Parathyroid adenoma (tissue), 2 donors: ENCODE results near the gene EYA3.

Experiments
- H2AFZ ChIP-seq: fragments of 300-600 bp; sonication (generic); one replicate; pipeline ENCODE4 v1.7.0; 2017; ENCODE audit warnings: antibody characterized with exemption, mild to moderate bottlenecking
- H3K27ac ChIP-seq: fragments of 300-600 bp; sonication (generic); one replicate; pipeline ENCODE4 v1.7.0; 2017
- H3K27me3 ChIP-seq: fragments of 300-600 bp; sonication (generic); one replicate; pipeline ENCODE4 v1.7.0; 2017; ENCODE audit warnings: low read length; ENCODE audit not compliant: control insufficient read depth, insufficient read depth
- H3K36me3 ChIP-seq: fragments of 300-600 bp; sonication (generic); one replicate; pipeline ENCODE4 v1.7.0; 2017; ENCODE audit warnings: low read length; ENCODE audit not compliant: control insufficient read depth, insufficient read depth
- H3K4me1 ChIP-seq: fragments of 300-600 bp; sonication (generic); one replicate; pipeline ENCODE4 v1.7.0; 2017; ENCODE audit warnings: control low read depth
- H3K4me2 ChIP-seq: fragments of 300-600 bp; sonication (generic); one replicate; pipeline ENCODE4 v1.7.0; 2017; ENCODE audit warnings: low read length
- H3K4me3 ChIP-seq: fragments of 300-600 bp; sonication (generic); one replicate; pipeline ENCODE4 v1.7.0; 2017; ENCODE audit warnings: low read depth, low read length
- H3K79me2 ChIP-seq: fragments of 300-600 bp; sonication (generic); one replicate; pipeline ENCODE4 v1.7.0; 2017; ENCODE audit warnings: control low read depth
- H3K9ac ChIP-seq: fragments of 300-600 bp; sonication (generic); one replicate; pipeline ENCODE4 v1.7.0; 2017; ENCODE audit warnings: mild to moderate bottlenecking
- H3K9me3 ChIP-seq: fragments of 300-600 bp; sonication (generic); one replicate; pipeline ENCODE4 v1.7.0; 2017; ENCODE audit warnings: low read length; ENCODE audit not compliant: control insufficient read depth
- TF ChIP-seq, protein P1 (sequence below): fragments of 300-600 bp; sonication (generic); IDR thresholded peaks from one replicate; pipeline ENCODE4 v1.7.0; 2017; ENCODE audit warnings: antibody characterized with exemption, mild to moderate bottlenecking
- donor health status: primary hyperparathyroidism.

EYA3 gene

DNA sequence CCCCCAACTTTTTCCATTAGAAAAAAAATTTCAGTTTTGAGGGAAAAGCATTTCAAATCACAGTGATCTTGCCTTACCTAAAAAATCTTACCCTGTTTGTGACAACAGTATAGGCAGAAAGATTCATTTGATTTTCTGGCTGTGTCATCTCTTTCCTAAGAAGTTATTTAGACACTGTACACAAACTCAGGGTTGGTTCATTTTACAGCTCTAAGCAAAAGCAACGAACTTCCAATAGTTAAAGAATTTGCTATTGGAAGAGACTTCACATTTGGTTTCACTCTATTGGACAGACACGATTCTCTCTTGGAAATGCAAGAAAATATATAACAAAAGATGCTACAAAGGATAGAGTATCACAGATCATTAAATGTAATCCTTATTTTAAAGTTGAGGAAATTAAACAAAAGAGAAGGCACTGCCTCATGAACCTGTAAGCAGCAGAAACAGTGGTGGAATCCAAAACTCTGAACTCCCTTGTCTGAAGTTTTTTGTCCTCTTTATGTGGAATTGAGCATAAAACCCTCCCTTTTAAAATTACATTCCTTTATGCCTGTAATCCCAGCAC is 20.8 kb downstream of the EYA3 start:
- Histone ChIP-seq H3K4me3 (no peak overlapping the region), H2AFZ (no peak overlapping the region), H3K4me1 (no peaks in the 10 kb centered on the region), H3K27me3 (no peaks in the 10 kb centered on the region), H3K9me3 (no peaks in the 10 kb centered on the region), H3K9ac (no peak overlapping the region), H3K36me3 (no peaks in the 10 kb centered on the region), H3K27ac (no peak overlapping the region), H3K4me2 (no peak overlapping the region), H3K79me2 (peaks cover 2% of the 10 kb centered on the region)
- TF ChIP-seq, protein P1, sequence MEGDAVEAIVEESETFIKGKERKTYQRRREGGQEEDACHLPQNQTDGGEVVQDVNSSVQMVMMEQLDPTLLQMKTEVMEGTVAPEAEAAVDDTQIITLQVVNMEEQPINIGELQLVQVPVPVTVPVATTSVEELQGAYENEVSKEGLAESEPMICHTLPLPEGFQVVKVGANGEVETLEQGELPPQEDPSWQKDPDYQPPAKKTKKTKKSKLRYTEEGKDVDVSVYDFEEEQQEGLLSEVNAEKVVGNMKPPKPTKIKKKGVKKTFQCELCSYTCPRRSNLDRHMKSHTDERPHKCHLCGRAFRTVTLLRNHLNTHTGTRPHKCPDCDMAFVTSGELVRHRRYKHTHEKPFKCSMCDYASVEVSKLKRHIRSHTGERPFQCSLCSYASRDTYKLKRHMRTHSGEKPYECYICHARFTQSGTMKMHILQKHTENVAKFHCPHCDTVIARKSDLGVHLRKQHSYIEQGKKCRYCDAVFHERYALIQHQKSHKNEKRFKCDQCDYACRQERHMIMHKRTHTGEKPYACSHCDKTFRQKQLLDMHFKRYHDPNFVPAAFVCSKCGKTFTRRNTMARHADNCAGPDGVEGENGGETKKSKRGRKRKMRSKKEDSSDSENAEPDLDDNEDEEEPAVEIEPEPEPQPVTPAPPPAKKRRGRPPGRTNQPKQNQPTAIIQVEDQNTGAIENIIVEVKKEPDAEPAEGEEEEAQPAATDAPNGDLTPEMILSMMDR = no peak

DNA sequence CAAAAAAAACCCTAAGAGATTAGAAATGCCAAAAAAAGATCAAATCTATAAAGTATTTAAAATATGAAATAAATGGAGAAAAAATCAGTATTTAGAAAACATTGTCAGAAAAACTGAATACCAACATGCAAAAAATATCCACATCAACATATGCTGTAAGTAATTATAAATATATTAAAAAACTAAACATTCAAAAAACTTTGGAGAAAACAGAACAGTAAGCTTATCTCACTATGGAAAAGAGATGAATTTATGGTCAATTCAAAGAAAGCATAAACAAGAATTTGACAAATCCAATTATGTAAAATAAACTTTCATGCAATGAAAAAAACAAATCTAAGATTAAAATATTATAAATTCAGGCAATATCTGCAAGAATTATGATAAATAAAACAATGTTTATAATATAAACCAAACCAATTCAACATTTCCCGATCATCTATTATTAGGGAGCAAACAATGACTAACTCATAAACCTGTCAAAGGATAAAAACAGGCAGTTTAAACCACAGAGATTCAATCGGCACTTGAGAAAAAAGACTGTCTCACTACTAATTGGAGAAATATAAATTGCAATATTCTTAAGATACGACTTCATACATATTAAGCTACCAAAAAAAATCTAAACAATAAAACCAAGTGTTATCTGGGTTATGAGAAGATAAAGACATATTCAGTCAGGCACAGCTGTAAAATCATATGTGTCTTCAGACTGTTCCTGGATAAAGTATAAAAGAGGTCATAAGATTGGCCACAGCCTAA is 21.8 kb downstream of the EYA3 start:
- no peaks in the 10 kb centered on the region for H3K4me1 ChIP-seq

DNA sequence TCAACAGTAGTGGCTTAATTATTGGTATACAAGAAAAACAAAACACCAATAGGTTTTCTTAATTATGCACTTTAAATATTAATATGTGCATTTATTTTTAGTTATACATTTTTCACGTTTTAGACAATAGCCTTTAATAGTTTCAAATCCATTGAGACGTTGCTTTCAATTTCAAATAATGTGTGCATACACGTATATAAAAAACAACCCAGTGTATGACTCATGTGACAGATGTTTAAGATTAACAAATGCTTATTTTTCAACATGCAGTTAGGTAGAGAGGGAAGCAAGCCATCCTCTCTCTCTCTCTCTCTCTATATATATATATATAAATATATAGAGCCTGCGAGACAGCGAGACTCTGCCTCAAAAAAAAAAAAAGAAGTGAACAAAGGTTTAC is 24.3 kb downstream of the EYA3 start:
- TF ChIP-seq, protein P1 = no peak
- Histone ChIP-seq H3K27ac (no peak overlapping the region), H3K9me3 (no peaks in the 10 kb centered on the region), H3K79me2 (peaks cover 2% of the 10 kb centered on the region), H3K27me3 (no peaks in the 10 kb centered on the region), H3K36me3 (no peaks in the 10 kb centered on the region), H3K4me2 (no peak overlapping the region), H3K4me3 (no peak overlapping the region), H2AFZ (no peak overlapping the region), H3K9ac (no peak overlapping the region), H3K4me1 (no peaks in the 10 kb centered on the region)

More for the DNA sequence above, 21.8 kb downstream of the EYA3 start:
- Histone ChIP-seq H3K27me3 (no peaks in the 10 kb centered on the region), H3K4me3 (no peak overlapping the region), H2AFZ (no peak overlapping the region), H3K9ac (no peak overlapping the region), H3K36me3 (no peaks in the 10 kb centered on the region), H3K27ac (no peak overlapping the region), H3K4me2 (no peak overlapping the region), H3K9me3 (no peaks in the 10 kb centered on the region), H3K79me2 (peaks cover 2% of the 10 kb centered on the region)
- TF ChIP-seq, protein P1 = no peak

DNA sequence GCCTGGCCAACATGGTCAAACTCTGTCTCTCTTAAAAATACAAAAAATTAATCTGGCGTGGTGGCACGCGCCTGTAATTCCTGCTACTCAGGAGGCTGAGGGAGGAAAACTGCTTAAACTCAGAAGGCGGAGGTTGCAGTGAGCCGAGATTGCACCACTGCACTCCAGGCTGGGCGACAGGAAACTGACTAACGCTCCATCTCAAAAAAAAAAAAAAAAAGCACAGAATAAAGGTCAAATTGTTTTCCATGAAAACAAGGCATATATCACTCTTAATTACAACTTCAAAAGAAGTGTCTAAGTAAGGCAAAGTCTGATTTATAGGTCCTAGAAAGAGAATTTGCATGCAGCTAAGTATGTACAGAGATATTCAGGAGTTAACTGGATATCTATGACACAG is 25.6 kb downstream of the EYA3 start:
- Histone ChIP-seq H3K4me2 (no peak overlapping the region), H2AFZ (no peak overlapping the region), H3K27ac (no peak overlapping the region), H3K36me3 (no peaks in the 10 kb centered on the region), H3K9me3 (no peaks in the 10 kb centered on the region), H3K4me1 (no peaks in the 10 kb centered on the region), H3K79me2 (peaks cover 2% of the 10 kb centered on the region), H3K4me3 (no peak overlapping the region), H3K27me3 (no peaks in the 10 kb centered on the region), H3K9ac (no peak overlapping the region)
- TF ChIP-seq, protein P1 = no peak
